GM12878 (cell line): Measurements from ENCODE around the gene TBC1D22B. TPM values are rescaled to one million over a fixed set of nuclear protein-coding genes. Genes with fewer than 3 reads are reported as not detected.

Experiments
- ATAC-seq: fragments of 200-7000 bp; cut with Tn5 transposase; 3 replicates; pipeline ENCODE4 v1.9.1; 2020; ENCODE audit warnings: mild to moderate bottlenecking, moderate library complexity
- BruUV-seq: library from RNA; stranded (reverse); fragments of 400-500 nt; replicated peaks from 2 replicates; lab custom pipeline; 2021; lab: Mats Ljungman, UMichigan
- CTCF ChIA-PET: fragments of 300-600 bp; sonication (Branson Sonifier 250); formaldehyde crosslinking; extraction: SDS; loops from one replicate; lab custom pipeline; 2021; ENCODE audit warnings: inconsistent platforms; lab: Yijun Ruan, JAX
- POLR2A ChIA-PET: fragments of 350-600 bp; formaldehyde crosslinking; extraction: SDS; loops from one replicate; lab custom pipeline; 2021; ENCODE audit warnings: inconsistent platforms; lab: Charles Lee
- RAD21 ChIA-PET: fragments of 300-600 bp; sonication (Branson Sonifier 250); formaldehyde crosslinking; loops from one replicate; lab custom pipeline; 2023; ENCODE audit warnings: antibody characterized with exemption; ENCODE audit not compliant: unreplicated experiment; lab: Charles Lee
- SMC1A ChIA-PET: fragments of 300-600 bp; sonication (Branson Sonifier 250); formaldehyde crosslinking; loops from one replicate; lab custom pipeline; 2023; ENCODE audit not compliant: unreplicated experiment, uncharacterized antibody; lab: Charles Lee
- DNase-seq: peaks from one replicate; pipeline ENCODE4 v3.0.0-alpha.2; 2011; ENCODE audit warnings: low read depth, low spot score
- FAIRE-seq: peaks from 3 replicates; lab custom pipeline; 2011; peaks lifted over from hg19 to GRCh38; lab: Jason Lieb, UNC
- H2AFZ ChIP-seq: 2 replicates; pipeline ENCODE4 v1.6.0; 2011; ENCODE audit warnings: low read depth, low read length, control low read depth; ENCODE audit not compliant: control insufficient read depth
- H3K27ac ChIP-seq: 2 replicates; pipeline ENCODE4 v1.5.1; 2011; ENCODE audit warnings: control low read depth; ENCODE audit not compliant: control insufficient read depth, insufficient read depth
- H3K27me3 ChIP-seq, 2 experiments: replicated peaks in 1 of 2; 2 replicates each; pipeline versions ENCODE4 v1.6.0 to v1.6.1; 2011; ENCODE audit warnings: low read length in 1 of 2; ENCODE audit not compliant: control insufficient read depth in 2 of 2, insufficient read depth in 2 of 2
- H3K36me3 ChIP-seq, 2 experiments: 2 replicates each; pipeline ENCODE4 v1.5.1; 2011; ENCODE audit warnings: low read length in 1 of 2; ENCODE audit not compliant: control insufficient read depth in 2 of 2, insufficient read depth in 2 of 2
- H3K4me1 ChIP-seq: 2 replicates; pipeline ENCODE4 v1.6.1; 2011; ENCODE audit warnings: mild to moderate bottlenecking, low read length, moderate library complexity, mixed read lengths; ENCODE audit not compliant: control insufficient read depth, insufficient read depth
- H3K4me2 ChIP-seq: 2 replicates; pipeline ENCODE4 v1.6.0; 2011; ENCODE audit warnings: control low read depth; ENCODE audit not compliant: control insufficient read depth, insufficient read depth
- H3K4me3 ChIP-seq: fragments of 200-600 bp; sonication (generic); 2 replicates; pipeline ENCODE4 v1.5.1; 2016
- H3K79me2 ChIP-seq: 2 replicates; pipeline ENCODE4 v1.6.0; 2011; ENCODE audit warnings: low read length; ENCODE audit not compliant: control insufficient read depth, insufficient read depth
- H3K9ac ChIP-seq: 2 replicates; pipeline ENCODE4 v1.8.0; 2011; ENCODE audit warnings: low read length, control low read depth, mixed read lengths; ENCODE audit not compliant: control insufficient read depth, insufficient read depth
- H3K9me3 ChIP-seq: replicated peaks from 3 replicates; pipeline ENCODE4 v1.5.1; 2011; ENCODE audit warnings: mild to moderate bottlenecking, low read length; ENCODE audit not compliant: control insufficient read depth, insufficient read depth
- H4K20me1 ChIP-seq: 2 replicates; pipeline ENCODE4 v1.6.0; 2011; ENCODE audit not compliant: control insufficient read depth, insufficient read depth
- BMI1 ChIP-seq: fragments of 450-650 bp; IDR thresholded peaks from 2 replicates; pipeline ENCODE4 v1.6.1; 2016; ENCODE audit warnings: mild to moderate bottlenecking, moderate library complexity, borderline replicate concordance
- CBX3 ChIP-seq: fragments of 200-600 bp; sonication (generic); IDR thresholded peaks from 2 replicates; pipeline ENCODE4 v1.6.1; 2016; ENCODE audit warnings: low read depth, borderline replicate concordance
- CHD2 ChIP-seq: IDR thresholded peaks from 2 replicates; pipeline ENCODE4 v1.6.1; 2011; ENCODE audit warnings: low read depth, low read length, improper control_type of control experiment, borderline replicate concordance
- EP300 ChIP-seq, 2 experiments: fragments of 150-350 bp in 1 of 2; IDR thresholded peaks; 2 replicates each; pipeline ENCODE4 v1.6.1; 2011 to 2012; ENCODE audit warnings: low read depth in 2 of 2, low read length in 2 of 2, borderline replicate concordance in 1 of 2, improper control_type of control experiment in 1 of 2, inconsistent platforms in 1 of 2; ENCODE audit not compliant: control insufficient read depth in 1 of 2
- ETV6 ChIP-seq, 2 experiments: fragments of 450-650 bp in 1 of 2; IDR thresholded peaks in 1 of 2; conservative IDR thresholded peaks in 1 of 2; 2 replicates each; pipeline ENCODE4 v1.6.1; 2014; ENCODE audit warnings: antibody characterized with exemption in 1 of 2, borderline replicate concordance in 1 of 2, low read depth in 1 of 2, mild to moderate bottlenecking in 1 of 2, moderate library complexity in 1 of 2
- HDAC6 ChIP-seq: fragments of 200-600 bp; sonication (generic); IDR thresholded peaks from one replicate; pipeline ENCODE4 v1.8.0; 2017; ENCODE audit warnings: antibody characterized with exemption; ENCODE audit not compliant: unreplicated experiment
- MEF2A ChIP-seq: IDR thresholded peaks from 2 replicates; pipeline ENCODE4 v1.6.1; 2011; ENCODE audit warnings: low read depth, mild to moderate bottlenecking, low read length, moderate library complexity; ENCODE audit not compliant: insufficient read depth
- MLLT1 ChIP-seq: fragments of 450-650 bp; IDR thresholded peaks from 2 replicates; pipeline ENCODE4 v1.6.1; 2016; ENCODE audit warnings: mild to moderate bottlenecking
- MTA3 ChIP-seq: IDR thresholded peaks from 2 replicates; pipeline ENCODE4 v1.6.1; 2012; ENCODE audit warnings: low read length, inconsistent platforms, borderline replicate concordance
- MYB ChIP-seq: fragments of 150-350 bp; IDR thresholded peaks from 2 replicates; pipeline ENCODE4 v1.6.1; 2014; ENCODE audit warnings: mild to moderate bottlenecking, low read depth, low read length, borderline replicate concordance
- NR2F1 ChIP-seq: fragments of 450-650 bp; conservative IDR thresholded peaks from 2 replicates; pipeline ENCODE4 v1.6.1; 2017; ENCODE audit warnings: mild to moderate bottlenecking
- RBBP5 ChIP-seq: fragments of 200-600 bp; sonication (generic); conservative IDR thresholded peaks from 2 replicates; pipeline ENCODE4 v1.6.1; 2016
- RUNX3 ChIP-seq: IDR thresholded peaks from 2 replicates; pipeline ENCODE4 v1.6.1; 2012; ENCODE audit warnings: low read length, inconsistent platforms
- SKIL ChIP-seq: fragments of 450-650 bp; IDR thresholded peaks from 2 replicates; pipeline ENCODE4 v1.6.1; 2017; ENCODE audit warnings: mild to moderate bottlenecking, low read depth, inconsistent platforms; ENCODE audit not compliant: poor library complexity, severe bottlenecking
- SREBF2 ChIP-seq: IDR thresholded peaks from 2 replicates; pipeline ENCODE4 v1.6.1; 2012; ENCODE audit warnings: mild to moderate bottlenecking, low read length
- SRF ChIP-seq, 2 experiments: IDR thresholded peaks; 2 replicates each; pipeline ENCODE4 v1.6.1; 2011; ENCODE audit warnings: low read depth in 2 of 2, low read length in 2 of 2, mild to moderate bottlenecking in 1 of 2, moderate library complexity in 1 of 2
- ZNF592 ChIP-seq: fragments of 450-650 bp; IDR thresholded peaks from 2 replicates; pipeline ENCODE4 v1.6.1; 2017; ENCODE audit warnings: mild to moderate bottlenecking, moderate library complexity
- WGBS: methylation state at CpG from one replicate; pipeline ENCODE4 v1.1.6; 2016; ENCODE audit warnings: low lambda C conversion rate; ENCODE audit not compliant: insufficient replicate concordance, insufficient coverage; ENCODE audit errors: missing lambda C conversion rate; 5-methylcytosine and 5-hydroxymethylcytosine counted together
- in situ Hi-C: fragments of 300-500 bp; cut with MboI; formaldehyde crosslinking; loops from 9 replicates; pipeline ENCODE4 v1.14.3; 2018; ENCODE audit warnings: mixed read lengths
- intact Hi-C: fragments of 100-400 bp; cut with micrococcal nuclease; formaldehyde crosslinking; loops from one replicate; pipeline ENCODE4 v1.14.2; 2022; ENCODE audit not compliant: unreplicated experiment
- polyA plus RNA-seq, 11 experiments: library from polyadenylated mRNA; depleted of rRNA in 4 of 11; unstranded in 6 of 11; stranded (reverse) in 5 of 11; fragments of >200 nt; fragmentation: Nextera tagmentation in 4 of 11; fragmentation: Illumina TruSeq in 1 of 11; extraction: Ambion mirVana in 4 of 11; extraction: Trizol in 1 of 11; gene quantifications; 1 replicate in 1 of 11; 2 replicates in 10 of 11; pipeline versions ENCODE4 v1.2.1 to v1.2.3, GENCODE V29; 2011 to 2016; ENCODE audit warnings: inconsistent platforms in 2 of 11, missing spikeins in 2 of 11, low read depth in 1 of 11
- total RNA-seq, 4 experiments: library from RNA; depleted of rRNA in 3 of 4; stranded (reverse); fragments of >200 nt in 3 of 4; fragmentation: Illumina TruSeq in 1 of 4; extraction: Trizol in 1 of 4; gene quantifications; 2 replicates each; pipeline versions ENCODE4 v1.2.1 to v1.2.3, GENCODE V29; 2013 to 2021

The TBC1D22B gene
- total and polyA plus RNA-seq, 10 of the 15 experiments (the other 5 are each of a cell fraction or from before 2014, with no cell fraction given), result 3.4 to 18.7 (median 14.1) TPM

GRCh38 chr6:37357288-37357687, 99.7 kb downstream of the TBC1D22B start:
- in situ Hi-C loops (no loop called here), intact Hi-C loops (no loop called here)
- Histone ChIP-seq H3K36me3 (peaks cover 0 to 2% of the 10 kb centered on the region in 2 experiments; a peak in 1 of 4 replicates), H3K4me1 (peaks cover 6% of the 10 kb centered on the region), H4K20me1 (no peaks in the 10 kb centered on the region), H3K79me2 (peaks cover 27% of the 10 kb centered on the region), H3K4me2 (no peak overlapping the region), H3K4me3 (no peak overlapping the region), H3K27ac (no peak overlapping the region), H2AFZ (no peak overlapping the region), H3K27me3 (no peaks in the 10 kb centered on the region), H3K9me3 (no peaks in the 10 kb centered on the region), H3K9ac (no peak overlapping the region)
- SMC1A ChIA-PET, result interaction anchor here (1.2 to 2.0 kb wide), 4 partner anchors 9 to 114 kb away, joined by 3 to 6 read pairs (median 4); no protein-coding TSS in a partner anchor
- WGBS, result 50% methylated on average over 1 of the region's 1 CpG
- RAD21 ChIA-PET, result no interaction called here
- CTCF ChIA-PET, result interaction anchor here (1.1 kb wide), 1 partner anchor 24 kb away, joined by 3 read pairs; no protein-coding TSS in a partner anchor
- DNase-seq, result no peak
- FAIRE-seq, result no peak
- no peak for ATAC-seq
- no peak for TF ChIP-seq MEF2A
- no peak for TF ChIP-seq MYB
- no peak for TF ChIP-seq SREBF2
- TF ChIP-seq MLLT1, result no peak
- no peak for TF ChIP-seq NR2F1
- TF ChIP-seq RUNX3, result no peak
- TF ChIP-seq EP300 (IDR thresholded peaks at IDR 0.05; ENCODE audit: borderline replicate concordance in 1 of 2, control insufficient read depth in 1 of 2, low read depth in 2 of 2, low read length in 2 of 2), result no peak
- no peak for TF ChIP-seq HDAC6
- no peak for TF ChIP-seq BMI1
- TF ChIP-seq SKIL, result no peak
- TF ChIP-seq RBBP5, result no peak
- TF ChIP-seq ZNF592, result no peak
- no peak for TF ChIP-seq ETV6 (conservative IDR thresholded peaks at IDR 0.05 in 1 of 2, IDR thresholded peaks at IDR 0.05 in 1 of 2; ENCODE audit: borderline replicate concordance in 1 of 2, low read depth in 1 of 2)
- TF ChIP-seq SRF (IDR thresholded peaks at IDR 0.05; ENCODE audit: low read depth in 2 of 2, low read length in 2 of 2), result no peak
- no peak for TF ChIP-seq MTA3
- no peak for TF ChIP-seq CBX3
- no peak for TF ChIP-seq CHD2
- POLR2A ChIA-PET, result no interaction called here
- no TSS peak for BruUV-seq
